Measurements from ENCODE around the gene ZNF177.

Gene ZNF177

DNA sequence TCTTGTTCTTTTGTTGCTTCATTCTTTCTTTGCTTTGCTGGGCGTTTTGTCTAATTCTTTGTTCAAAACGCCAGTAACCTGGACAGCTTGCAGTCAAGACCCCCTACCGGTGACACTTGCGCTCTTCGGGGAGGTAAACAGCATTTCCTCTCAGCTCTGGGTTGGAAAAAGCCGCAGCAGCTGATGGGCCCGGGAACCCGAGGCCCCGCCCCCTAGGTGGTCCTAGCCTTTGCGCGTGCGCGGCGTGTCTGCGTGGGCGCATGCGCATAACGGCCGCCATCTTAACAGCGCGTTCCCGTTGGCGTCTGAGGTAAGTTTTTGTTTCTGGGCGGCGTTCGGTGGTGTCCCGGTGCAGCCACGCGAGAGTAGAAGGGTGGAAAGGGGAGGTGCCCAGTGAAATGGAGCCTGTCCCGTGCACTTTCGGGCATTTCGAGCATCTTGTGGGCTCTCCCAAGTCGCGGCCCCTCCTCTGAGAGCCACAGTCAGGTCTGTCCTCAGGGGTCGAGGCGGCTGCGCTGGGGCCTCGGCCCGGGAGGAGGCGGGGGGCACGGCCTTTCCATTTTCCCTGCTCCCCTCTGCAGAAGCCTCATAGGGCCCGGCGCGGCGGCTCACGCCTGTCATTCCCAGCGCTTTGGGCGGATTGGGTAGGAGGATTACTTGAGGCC, 38.8 kb upstream of the ZNF177 start, which contains the start of gene ZNF559:
ZNF559 (plus strand) TSS at position 261 of the 665 bp plus-strand sequence. CDS start 14,371 bp downstream, outside the sequence.
- Histone ChIP-seq H3K27me3 (replicated peaks) (no peaks in the 10 kb centered on the region), H3K36me3 (replicated peaks) (no peaks in the 10 kb centered on the region), H3K4me3 (ENCODE audit: low read depth, low read length) (peak within 1 kb of the TSS; percentile 75), H3K27ac (peak within 1 kb of the TSS; percentile 69)
- peak; percentile 96 for DNase-seq
- in situ Hi-C loops (cut with HindIII; ENCODE audit: low pct_ligation_motif_present, low sequenced_read_pairs): no loop called here
- TF ChIP-seq, protein P1, sequence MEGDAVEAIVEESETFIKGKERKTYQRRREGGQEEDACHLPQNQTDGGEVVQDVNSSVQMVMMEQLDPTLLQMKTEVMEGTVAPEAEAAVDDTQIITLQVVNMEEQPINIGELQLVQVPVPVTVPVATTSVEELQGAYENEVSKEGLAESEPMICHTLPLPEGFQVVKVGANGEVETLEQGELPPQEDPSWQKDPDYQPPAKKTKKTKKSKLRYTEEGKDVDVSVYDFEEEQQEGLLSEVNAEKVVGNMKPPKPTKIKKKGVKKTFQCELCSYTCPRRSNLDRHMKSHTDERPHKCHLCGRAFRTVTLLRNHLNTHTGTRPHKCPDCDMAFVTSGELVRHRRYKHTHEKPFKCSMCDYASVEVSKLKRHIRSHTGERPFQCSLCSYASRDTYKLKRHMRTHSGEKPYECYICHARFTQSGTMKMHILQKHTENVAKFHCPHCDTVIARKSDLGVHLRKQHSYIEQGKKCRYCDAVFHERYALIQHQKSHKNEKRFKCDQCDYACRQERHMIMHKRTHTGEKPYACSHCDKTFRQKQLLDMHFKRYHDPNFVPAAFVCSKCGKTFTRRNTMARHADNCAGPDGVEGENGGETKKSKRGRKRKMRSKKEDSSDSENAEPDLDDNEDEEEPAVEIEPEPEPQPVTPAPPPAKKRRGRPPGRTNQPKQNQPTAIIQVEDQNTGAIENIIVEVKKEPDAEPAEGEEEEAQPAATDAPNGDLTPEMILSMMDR (IDR thresholded peaks at IDR 0.05; ENCODE audit: low read depth, low read length, missing control alignments): peak; percentile 64

DNA sequence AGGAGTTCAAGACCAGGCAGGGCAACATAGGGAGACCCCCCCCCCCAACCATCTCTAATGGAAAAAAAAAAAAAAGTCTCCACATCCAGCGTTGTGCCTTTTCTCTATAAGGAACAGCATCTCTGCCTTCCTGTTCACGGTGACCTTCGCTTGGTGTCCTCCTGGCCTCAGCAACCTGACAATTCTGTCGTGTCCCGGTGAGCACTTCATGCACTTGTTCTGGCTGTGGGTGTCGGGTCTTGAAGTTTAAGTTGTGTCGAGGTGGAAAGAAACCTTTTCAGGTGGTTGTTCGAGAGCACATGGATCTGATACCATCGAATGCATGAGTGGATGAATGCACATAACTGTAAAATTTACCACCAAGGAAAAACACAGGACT, 38.2 kb upstream of the ZNF177 start:
- TF ChIP-seq, protein P1 (IDR thresholded peaks at IDR 0.05; ENCODE audit: low read depth, low read length, missing control alignments): no peak
- H3K27me3 ChIP-seq (replicated peaks): no peaks in the 10 kb centered on the region
- no peaks in the 10 kb centered on the region for H3K36me3 ChIP-seq (replicated peaks)
- peak overlapping the region; percentile 75 for H3K4me3 ChIP-seq (ENCODE audit: low read depth, low read length)
- peak overlapping the region; percentile 69 for H3K27ac ChIP-seq
- no peak for DNase-seq
- in situ Hi-C loops (cut with HindIII; ENCODE audit: low pct_ligation_motif_present, low sequenced_read_pairs): no loop called here

DNA sequence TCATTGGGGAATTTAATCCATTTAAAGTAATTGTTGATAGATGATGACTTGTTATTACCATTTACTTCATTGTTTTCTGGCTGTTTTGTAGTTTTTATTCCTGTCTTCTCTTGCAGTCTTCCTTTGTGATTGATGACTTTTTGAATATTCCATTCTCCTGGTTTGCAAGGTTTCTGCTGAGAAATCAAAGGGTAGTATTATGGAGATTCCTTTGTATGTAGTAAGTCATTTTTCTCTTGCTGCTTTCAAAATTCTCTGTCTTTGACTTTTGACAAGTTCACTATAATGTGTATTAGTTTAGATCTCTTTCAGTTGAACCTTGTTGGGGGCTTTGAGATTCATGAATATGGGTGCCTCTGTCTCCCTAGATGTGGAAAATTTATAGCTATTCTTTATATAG, 32.8 kb upstream of the ZNF177 start:
- in situ Hi-C loops (cut with HindIII; ENCODE audit: low pct_ligation_motif_present, low sequenced_read_pairs): no loop called here
- no peak overlapping the region for H3K4me3 ChIP-seq (ENCODE audit: low read depth, low read length)
- H3K36me3 ChIP-seq (replicated peaks): peaks cover 5% of the 10 kb centered on the region
- DNase-seq: no peak
- H3K27ac ChIP-seq: no peak overlapping the region
- no peaks in the 10 kb centered on the region for H3K27me3 ChIP-seq (replicated peaks)
- TF ChIP-seq, protein P1 (IDR thresholded peaks at IDR 0.05; ENCODE audit: low read depth, low read length, missing control alignments): no peak

DNA sequence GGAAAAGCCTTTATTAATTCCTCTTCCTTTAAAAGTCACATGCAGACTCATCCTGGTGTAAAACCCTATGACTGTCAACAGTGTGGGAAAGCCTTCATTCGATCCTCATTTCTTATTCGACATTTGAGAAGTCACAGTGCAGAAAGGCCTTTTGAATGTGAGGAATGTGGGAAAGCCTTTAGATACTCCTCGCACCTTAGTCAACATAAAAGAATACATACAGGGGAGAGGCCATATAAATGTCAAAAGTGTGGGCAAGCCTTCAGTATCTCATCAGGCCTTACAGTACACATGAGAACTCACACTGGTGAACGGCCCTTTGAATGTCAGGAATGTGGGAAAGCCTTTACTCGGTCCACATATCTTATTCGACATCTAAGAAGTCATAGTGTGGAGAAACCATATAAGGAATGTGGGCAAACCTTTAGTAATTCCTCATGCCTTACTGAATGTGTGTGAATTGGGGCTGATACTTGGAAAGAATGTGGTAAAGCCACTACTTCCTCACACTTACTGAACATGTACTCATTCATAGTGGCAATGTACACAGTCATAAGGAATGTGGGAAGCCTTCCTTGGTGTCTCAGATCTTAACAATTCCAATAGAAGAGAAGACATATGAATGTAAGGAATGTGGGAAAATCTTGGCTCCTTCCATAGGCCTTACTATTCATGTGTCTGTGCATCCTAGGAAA, 20.1 kb upstream of the ZNF177 start:
- TF ChIP-seq, protein P1 (IDR thresholded peaks at IDR 0.05; ENCODE audit: low read depth, low read length, missing control alignments): no peak
- Histone ChIP-seq H3K27ac (no peak overlapping the region), H3K27me3 (replicated peaks) (no peaks in the 10 kb centered on the region), H3K36me3 (replicated peaks) (peaks cover 16% of the 10 kb centered on the region), H3K4me3 (ENCODE audit: low read depth, low read length) (no peak overlapping the region)
- in situ Hi-C loops (cut with HindIII; ENCODE audit: low pct_ligation_motif_present, low sequenced_read_pairs): no loop called here
- DNase-seq: no peak

DNA sequence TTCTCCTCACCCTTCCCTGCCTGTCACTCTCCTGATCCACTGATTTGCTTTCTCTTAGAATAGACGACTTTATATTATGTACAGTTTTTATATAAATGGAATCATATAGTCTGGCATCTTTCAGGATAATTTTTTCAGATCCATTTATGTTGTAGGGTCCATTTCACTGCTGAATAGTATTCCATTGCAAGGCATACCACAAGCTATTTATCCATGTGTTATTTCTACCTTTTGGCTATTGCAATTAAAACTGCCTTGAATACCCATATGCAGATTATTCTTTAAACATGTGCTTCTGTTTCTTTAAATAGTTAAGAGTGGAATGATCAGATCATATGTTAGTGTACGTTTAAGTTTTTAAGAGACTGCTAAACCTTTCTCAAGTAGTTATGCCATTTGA, 17.8 kb upstream of the ZNF177 start:
- H3K27me3 ChIP-seq (replicated peaks): no peaks in the 10 kb centered on the region
- peaks cover 11% of the 10 kb centered on the region for H3K36me3 ChIP-seq (replicated peaks)
- TF ChIP-seq, protein P1 (IDR thresholded peaks at IDR 0.05; ENCODE audit: low read depth, low read length, missing control alignments): no peak
- no peak for DNase-seq
- no peak overlapping the region for H3K27ac ChIP-seq
- no peak overlapping the region for H3K4me3 ChIP-seq (ENCODE audit: low read depth, low read length)
- in situ Hi-C loops (cut with HindIII; ENCODE audit: low pct_ligation_motif_present, low sequenced_read_pairs): no loop called here

Measured in brain microvascular endothelial cell (primary cell).